K562 (cell line): ENCODE data around the gene MYO3B. TPM values are rescaled to one million over a fixed set of nuclear protein-coding genes. Genes with fewer than 3 reads are reported as not detected.
"Not testable (repeated sequence)": the region's sequence is repeated elsewhere in the genome, so short reads cannot be mapped to it uniquely, and the experiment has no call there.

Experiments used
- ATAC-seq: fragments of 200-7000 bp; cut with Tn5 transposase; 3 replicates; pipeline ENCODE4 v1.9.1; 2020; ENCODE audit warnings: moderate library complexity
- BruUV-seq: library from RNA; stranded (reverse); fragments of 400-500 nt; replicated peaks from 2 replicates; lab custom pipeline; 2021; lab: Mats Ljungman, UMichigan
- CTCF ChIA-PET: fragments of 300-600 bp; formaldehyde crosslinking; extraction: SDS; loops from one replicate; lab custom pipeline; 2021; ENCODE audit warnings: low intra/inter-chr PET ratio; lab: Yijun Ruan, JAX
- POLR2A ChIA-PET: fragments of 300-600, 350-650 bp; sonication (Branson Sonifier 250); formaldehyde crosslinking; extraction: SDS; loops from one replicate; lab custom pipeline; 2021; ENCODE audit warnings: antibody characterized with exemption, inconsistent platforms; lab: Yijun Ruan, JAX
- DNase-seq, 4 experiments: peaks; one replicate each; pipeline versions ENCODE4 v3.0.0 to v3.0.0-alpha.2; 2011 to 2018; ENCODE audit warnings: low spot score in 3 of 4, mixed read lengths in 3 of 4; ENCODE audit errors: extremely low read depth in 1 of 4
- FAIRE-seq: peaks from 2 replicates; lab custom pipeline; 2011; peaks lifted over from hg19 to GRCh38; lab: Jason Lieb, UNC
- H2AFZ ChIP-seq: 2 replicates; pipeline ENCODE4 v1.6.0; 2011; ENCODE audit warnings: low read depth, low read length, control low read depth, inconsistent platforms
- H3K27ac ChIP-seq: fragments of 200-600 bp; 3 replicates; pipeline ENCODE4 v1.8.0; 2011; ENCODE audit warnings: low read depth, mild to moderate bottlenecking, control low read depth, inconsistent platforms, low read length, moderate library complexity, mixed read lengths; ENCODE audit errors: extremely low read depth
- H3K27me3 ChIP-seq, 2 experiments: fragments of 300-600 bp in 1 of 2; 2 replicates in 1 of 2; 3 replicates in 1 of 2; pipeline versions ENCODE4 v1.6.0 to v1.8.0; 2011; ENCODE audit warnings: inconsistent platforms in 2 of 2, low read length in 2 of 2, mild to moderate bottlenecking in 1 of 2, mixed read lengths in 1 of 2, moderate library complexity in 1 of 2; ENCODE audit not compliant: control insufficient read depth in 2 of 2, insufficient read depth in 2 of 2
- H3K36me3 ChIP-seq: fragments of 300-600 bp; 3 replicates; pipeline ENCODE4 v1.8.0; 2011; ENCODE audit warnings: mild to moderate bottlenecking, low read length, inconsistent platforms; ENCODE audit not compliant: control insufficient read depth, insufficient read depth
- H3K4me1 ChIP-seq, 2 experiments: fragments of 200-600 bp in 1 of 2; replicated peaks in 1 of 2; 2 replicates in 1 of 2; 3 replicates in 1 of 2; pipeline versions ENCODE4 v1.5.1 to v1.8.0; 2011; ENCODE audit warnings: inconsistent platforms in 2 of 2, low read length in 2 of 2, mild to moderate bottlenecking in 1 of 2, mixed read lengths in 1 of 2, moderate library complexity in 1 of 2; ENCODE audit not compliant: control insufficient read depth in 2 of 2, insufficient read depth in 2 of 2
- H3K4me2 ChIP-seq: 2 replicates; pipeline ENCODE4 v1.6.1; 2011; ENCODE audit warnings: low read length, control low read depth, inconsistent platforms, mixed read lengths; ENCODE audit not compliant: insufficient read depth
- H3K4me3 ChIP-seq: fragments of 200-600 bp; sonication (generic), shearing (Covaris generic); 2 replicates; pipeline ENCODE4 v1.5.1; 2016; ENCODE audit warnings: control low read depth, inconsistent platforms
- H3K79me2 ChIP-seq: fragments of 200-600 bp; 3 replicates; pipeline ENCODE4 v1.8.0; 2011; ENCODE audit warnings: low read length, inconsistent platforms; ENCODE audit not compliant: control insufficient read depth, insufficient read depth
- H3K9ac ChIP-seq, 2 experiments: 2 replicates each; pipeline versions ENCODE4 v1.6.0 to v1.6.1; 2011; ENCODE audit warnings: low read depth in 2 of 2, low read length in 2 of 2, control low read depth in 1 of 2, inconsistent platforms in 1 of 2, mild to moderate bottlenecking in 1 of 2, mixed read lengths in 1 of 2; ENCODE audit not compliant: insufficient read depth in 1 of 2
- H3K9me1 ChIP-seq: one replicate; pipeline ENCODE4 v1.6.0; 2011; ENCODE audit warnings: inconsistent platforms, mild to moderate bottlenecking, low read length, moderate library complexity; ENCODE audit not compliant: control insufficient read depth, insufficient read depth
- H3K9me3 ChIP-seq: replicated peaks from 2 replicates; pipeline ENCODE4 v1.5.1; 2011; ENCODE audit warnings: low read depth, low read length, inconsistent platforms; ENCODE audit not compliant: control insufficient read depth, insufficient read depth
- H4K20me1 ChIP-seq: replicated peaks from 2 replicates; pipeline ENCODE4 v1.6.1; 2011; ENCODE audit warnings: low read length, inconsistent platforms, mixed read lengths; ENCODE audit not compliant: control insufficient read depth, insufficient read depth
- TRIM24 ChIP-seq, 2 experiments: fragments of 450-650 bp; IDR thresholded peaks; 2 replicates each; pipeline ENCODE4 v1.6.1; 2016
- TRIM28 ChIP-seq: fragments of 450-650 bp; IDR thresholded peaks from 2 replicates; pipeline ENCODE4 v1.6.1; 2017
- ZNF146 ChIP-seq: IDR thresholded peaks from one replicate; pipeline ENCODE4 v1.6.1; 2018; ENCODE audit warnings: missing compliant biosample characterization; ENCODE audit not compliant: unreplicated experiment
- WGBS: fragments of 100-300 bp; shearing (Covaris generic); methylation state at CpG from one replicate; pipeline ENCODE4 v1.1.6; 2016; ENCODE audit warnings: low coverage, mixed read lengths; ENCODE audit not compliant: insufficient coverage; ENCODE audit errors: missing lambda C conversion rate; 5-methylcytosine and 5-hydroxymethylcytosine counted together
- in situ Hi-C: fragments of 300-500 bp; cut with MboI; formaldehyde crosslinking; loops from 4 replicates; pipeline ENCODE4 v1.15.0; 2018; ENCODE audit warnings: inconsistent platforms, mixed read lengths
- intact Hi-C: fragments of 100-400 bp; cut with micrococcal nuclease; formaldehyde crosslinking; loops from 2 replicates; pipeline ENCODE4 v1.14.2; 2022
- polyA plus RNA-seq, 8 experiments: library from polyadenylated mRNA; depleted of rRNA in 4 of 8; stranded (reverse) in 5 of 8; unstranded in 3 of 8; fragments of >200 nt; fragmentation: Nextera tagmentation in 2 of 8; fragmentation: Illumina TruSeq in 1 of 8; extraction: Ambion mirVana in 2 of 8; extraction: Trizol in 1 of 8; gene quantifications; 2 replicates each; pipeline versions ENCODE4 v1.2.1 to v1.2.3, GENCODE V29; 2011 to 2014; ENCODE audit warnings: inconsistent platforms in 1 of 8, missing spikeins in 1 of 8
- total RNA-seq, 7 experiments: library from RNA; depleted of rRNA in 6 of 7; stranded (reverse); fragments of >200 nt in 6 of 7; fragmentation: Illumina TruSeq in 2 of 7; extraction: Trizol in 2 of 7; gene quantifications; 2 replicates each; pipeline versions ENCODE4 v1.2.1 to v1.2.3, GENCODE V29; 2011 to 2021; ENCODE audit warnings: low replicate concordance in 1 of 7

MYO3B gene
- total and polyA plus RNA-seq, 9 of the 15 experiments (the other 6 are each of a cell fraction or from before 2014, with no cell fraction given): 2.7 to 6.5 (median 3.6) TPM

DNA sequence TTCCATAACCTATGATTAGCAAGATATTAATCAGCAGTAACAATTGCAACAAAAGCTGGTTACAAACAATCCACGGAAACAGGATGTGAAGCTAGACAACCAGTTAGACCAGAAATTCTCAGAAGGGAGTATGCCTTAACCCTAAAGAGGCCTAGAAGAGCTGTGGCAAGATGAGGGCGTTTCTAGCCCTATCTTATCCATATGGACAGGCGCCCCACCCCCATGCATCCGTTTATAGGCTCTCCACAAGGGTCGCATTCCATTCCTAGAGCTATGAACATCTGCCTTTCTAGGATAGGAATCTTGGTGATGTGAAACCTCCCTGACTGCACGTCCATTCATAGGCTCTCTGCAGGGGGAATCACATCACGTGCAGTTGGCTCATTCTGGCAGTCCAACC is 441.0 kb downstream of the MYO3B start:
- peak in 1 of 4 experiments; percentile 12 for DNase-seq
- H3K9ac ChIP-seq, H3K4me2 ChIP-seq, BruUV-seq, H3K27me3 ChIP-seq, FAIRE-seq, CTCF ChIA-PET, H3K79me2 ChIP-seq, H3K4me1 ChIP-seq, H2AFZ ChIP-seq, H3K36me3 ChIP-seq, intact Hi-C loops, ATAC-seq, H4K20me1 ChIP-seq, H3K9me1 ChIP-seq, H3K9me3 ChIP-seq, H3K4me3 ChIP-seq, H3K27ac ChIP-seq: not testable (repeated sequence)
- POLR2A ChIA-PET: interaction anchor here (0.6 kb wide), 1 partner anchor 103 kb away, joined by 3 read pairs; no protein-coding TSS in a partner anchor
- WGBS: 2% methylated on average over 5 of the region's 7 CpGs
- TF ChIP-seq TRIM24 (IDR thresholded peaks at IDR 0.05) (peak in 1 of 2 experiments; percentile 68; a peak in 2 of 4 replicates), TRIM28 (0 out of 2 replicates have a peak, but pooled peaks have one; percentile 55)
- in situ Hi-C loops: loop anchor here (10.0 kb wide), 1 partner anchor 384 kb away; no protein-coding TSS in a partner anchor

DNA sequence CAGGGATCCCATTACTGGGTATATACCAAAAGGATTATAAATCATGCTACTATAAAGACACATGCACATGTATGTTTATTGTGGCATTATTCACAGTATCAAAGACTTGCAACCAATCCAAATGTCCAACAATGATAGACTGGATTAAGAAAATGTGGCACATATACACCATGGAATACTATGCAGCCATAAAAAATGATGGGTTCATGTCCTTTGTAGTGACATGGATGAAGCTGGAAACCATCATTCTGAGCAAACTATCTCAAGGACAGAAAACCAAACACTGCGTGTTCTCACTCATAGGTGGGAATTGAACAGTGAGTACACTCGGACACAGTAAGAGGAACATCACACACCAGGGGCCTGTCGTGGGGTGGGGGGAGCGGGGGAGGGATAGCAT is 457.1 kb downstream of the MYO3B start:
- H3K9me1 ChIP-seq, H3K4me2 ChIP-seq, H3K79me2 ChIP-seq, H3K4me1 ChIP-seq, ATAC-seq, H3K9me3 ChIP-seq, CTCF ChIA-PET, H3K27ac ChIP-seq, H3K4me3 ChIP-seq, H2AFZ ChIP-seq, in situ Hi-C loops, BruUV-seq, H3K27me3 ChIP-seq, H3K36me3 ChIP-seq, FAIRE-seq, DNase-seq, H4K20me1 ChIP-seq, intact Hi-C loops, H3K9ac ChIP-seq, POLR2A ChIA-PET: not testable (repeated sequence)
- TF ChIP-seq ZNF146 (CRISPR knock-in tag): peak; percentile 90
- WGBS: 23% methylated on average over 4 of the region's 4 CpGs
